Epithelial cell of proximal tubule (primary cell): ENCODE results near the gene TMEM200B. TPM values are rescaled to one million over a fixed set of nuclear protein-coding genes. Genes with fewer than 3 reads are reported as not detected.

Source experiments
- DNase-seq: peaks from one replicate; pipeline ENCODE4 v3.0.0-alpha.2; 2011; ENCODE audit warnings: low read depth
- H3K4me3 ChIP-seq: 2 replicates; pipeline ENCODE4 v1.5.1; 2011; ENCODE audit warnings: low read depth, mild to moderate bottlenecking, low read length
- CTCF ChIP-seq: conservative IDR thresholded peaks from 2 replicates; pipeline ENCODE4 v1.5.1; 2012; ENCODE audit warnings: low read depth, mild to moderate bottlenecking, low read length
- total RNA-seq: library from RNA; depleted of rRNA; stranded (reverse); fragments of >200 nt; gene quantifications from 2 replicates; pipeline ENCODE4 v1.2.3, GENCODE V29; 2015

TMEM200B gene
- total RNA-seq, 1 donor from 2014 or later, result 6.9 TPM

GRCh38 chr1:29120947-29121485, 2.7 kb downstream of the TMEM200B start:
- peak; percentile 45 for TF ChIP-seq CTCF
- no peak for DNase-seq
- H3K4me3 ChIP-seq, result no peak overlapping the region

DNA sequence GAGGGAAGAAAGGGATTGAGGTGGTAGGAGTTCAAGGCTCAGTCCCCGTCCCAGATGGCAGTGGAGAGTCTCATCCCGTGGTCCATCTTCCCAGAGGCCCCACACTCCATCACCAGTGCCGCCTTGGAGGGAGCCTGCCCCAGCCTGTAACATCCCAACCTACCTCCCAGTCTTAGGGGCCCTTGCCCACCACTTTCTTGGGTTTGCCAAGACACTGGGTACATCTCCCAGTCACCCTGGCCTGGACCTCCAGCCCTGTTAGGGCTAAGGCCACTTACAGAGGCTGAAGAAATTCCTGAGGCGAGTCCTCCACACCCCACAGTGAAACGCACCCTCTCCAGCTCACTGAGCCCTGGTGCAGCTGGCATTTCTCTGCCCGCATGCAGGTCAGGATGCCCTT, 3.3 kb downstream of the TMEM200B start:
- no peak overlapping the region for H3K4me3 ChIP-seq
- no peak for TF ChIP-seq CTCF
- no peak for DNase-seq

- H3K4me3 ChIP-seq, result no peak overlapping the region
- no peak for TF ChIP-seq CTCF
- no peak for DNase-seq
Observed at GRCh38 chr1:29119121-29119929, 4.4 kb downstream of the TMEM200B start.

GRCh38 chr1:29117381-29117780, 6.3 kb downstream of the TMEM200B start:
- no peak overlapping the region for H3K4me3 ChIP-seq
- no peak for DNase-seq
- peak; percentile 37 for TF ChIP-seq CTCF

DNA sequence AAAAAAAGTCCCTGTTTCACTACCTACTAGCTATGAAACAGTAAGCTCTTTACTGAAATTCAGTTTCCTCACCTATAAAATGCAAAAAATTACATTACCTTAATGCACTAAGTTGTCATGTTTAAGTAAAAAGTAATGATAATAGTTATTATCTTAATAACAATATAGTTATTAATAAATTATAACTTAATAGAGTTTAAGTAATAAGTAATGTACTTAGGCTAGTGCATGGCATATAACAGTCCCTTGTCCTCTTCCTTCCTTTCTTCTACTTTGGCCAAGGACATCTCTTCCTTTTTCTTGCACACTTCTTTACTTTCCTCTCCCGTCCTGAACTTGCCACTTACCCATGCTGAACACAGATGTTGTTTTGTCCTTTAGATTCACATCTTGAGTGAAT, 9.0 kb downstream of the TMEM200B start:
- no peak for DNase-seq
- TF ChIP-seq CTCF, result no peak

DNA sequence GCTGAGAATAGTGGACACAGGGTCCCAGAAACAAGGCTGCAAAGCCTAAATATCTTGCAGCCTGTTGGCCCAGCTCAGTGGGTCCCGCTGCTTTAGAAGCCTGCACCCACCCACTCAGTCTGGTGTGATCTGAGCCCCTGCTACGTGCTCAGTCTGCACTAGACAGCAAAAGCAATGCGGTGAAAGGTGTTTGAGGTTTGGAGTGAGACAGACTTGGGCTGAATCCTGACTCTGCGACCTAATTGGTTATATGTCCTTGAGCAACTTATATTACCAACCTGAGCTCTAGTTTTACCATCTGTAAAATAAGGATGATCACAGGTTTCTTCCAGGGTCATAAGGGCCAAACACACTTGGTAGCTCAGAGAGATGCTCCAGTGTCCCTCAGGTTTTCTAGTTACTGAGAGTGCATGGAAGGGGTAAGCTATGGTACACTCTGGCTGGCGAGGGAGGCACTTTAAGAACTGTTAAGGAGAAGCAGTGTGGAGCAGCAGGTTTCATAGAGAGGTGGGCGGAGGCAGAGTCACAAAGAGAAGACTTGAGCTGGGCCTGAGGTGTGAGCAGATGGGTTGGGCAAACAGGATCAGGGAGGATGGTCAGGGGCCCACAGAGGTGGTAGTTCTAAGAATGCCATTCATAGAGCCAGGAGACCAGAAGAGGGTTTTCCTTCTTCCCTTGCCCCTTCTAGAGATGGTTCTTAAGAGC, 10.1 kb downstream of the TMEM200B start:
- DNase-seq, result no peak
- no peak overlapping the region for H3K4me3 ChIP-seq
- no peak for TF ChIP-seq CTCF

More for the DNA sequence above, 9.0 kb downstream of the TMEM200B start:
- no peak overlapping the region for H3K4me3 ChIP-seq
